ENCODE data around the gene TNNI2.

- TF ChIP-seq CTCF (IDR thresholded peaks at IDR 0.05 in 8 of 11, conservative IDR thresholded peaks at IDR 0.05 in 3 of 11), result no peak
- TF ChIP-seq POLR2A (IDR thresholded peaks at IDR 0.05), result no peak
Observed at GRCh38 chr11:1870326-1870696, 31.5 kb downstream of the TNNI2 start.

Measured in spleen (tissue), 7 donors.